Prostate gland (tissue), 2 donors: Measurements from ENCODE around the gene AKAP10.

Experiments used
- CTCF ChIP-seq, 4 experiments: fragments of 200-600 bp in 2 of 4; fragments of 450-650 bp in 2 of 4; sonication (generic) in 2 of 4; IDR thresholded peaks; 1 replicate in 3 of 4; 2 replicates in 1 of 4; pipeline ENCODE4 v1.5.1; 2016 to 2019; ENCODE audit warnings: antibody characterized with exemption in 4 of 4, mild to moderate bottlenecking in 2 of 4, moderate library complexity in 2 of 4
- POLR2AphosphoS5 ChIP-seq: sonication (generic); formaldehyde crosslinking; IDR thresholded peaks from one replicate; pipeline ENCODE4 v1.6.1; 2017; ENCODE audit warnings: antibody characterized with exemption

- TF ChIP-seq CTCF (IDR thresholded peaks at IDR 0.05) (no peak), POLR2AphosphoS5 (no peak)
These were observed 80.4 kb downstream of the AKAP10 start for GRCh38 chr17:19897090-19897837.
